ENCODE data around the gene ZNF618.

Gene ZNF618

GRCh38 chr9:113868501-113868900 lies 7.6 kb upstream of the ZNF618 start:
- H3K4me1 ChIP-seq (ENCODE audit: insufficient read depth, low read length, poor library complexity, severe bottlenecking), result no peaks in the 10 kb centered on the region
- H4K20me1 ChIP-seq (ENCODE audit: insufficient read depth, low read length, poor library complexity, severe bottlenecking), result no peaks in the 10 kb centered on the region
- H3K79me2 ChIP-seq (ENCODE audit: insufficient read depth, low read length), result no peaks in the 10 kb centered on the region
- H3K4me2 ChIP-seq (ENCODE audit: low read depth, low read length, poor library complexity, severe bottlenecking), result no peak overlapping the region
- H3F3A ChIP-seq (ENCODE audit: low read depth), result no peaks in the 10 kb centered on the region
- no peaks in the 10 kb centered on the region for H3K9me2 ChIP-seq (replicated peaks; ENCODE audit: low read depth, low read length)
- no peaks in the 10 kb centered on the region for H3K36me3 ChIP-seq (ENCODE audit: insufficient read depth, low read length)
- no peaks in the 10 kb centered on the region for H3K27me3 ChIP-seq (ENCODE audit: insufficient read depth, low read length, poor library complexity, severe bottlenecking)
- no peak overlapping the region for H2AFZ ChIP-seq (ENCODE audit: low read length)
- TF ChIP-seq EZH2phosphoT487 (IDR thresholded peaks at IDR 0.05; ENCODE audit: borderline replicate concordance), result no peak
- TF ChIP-seq, protein P1, sequence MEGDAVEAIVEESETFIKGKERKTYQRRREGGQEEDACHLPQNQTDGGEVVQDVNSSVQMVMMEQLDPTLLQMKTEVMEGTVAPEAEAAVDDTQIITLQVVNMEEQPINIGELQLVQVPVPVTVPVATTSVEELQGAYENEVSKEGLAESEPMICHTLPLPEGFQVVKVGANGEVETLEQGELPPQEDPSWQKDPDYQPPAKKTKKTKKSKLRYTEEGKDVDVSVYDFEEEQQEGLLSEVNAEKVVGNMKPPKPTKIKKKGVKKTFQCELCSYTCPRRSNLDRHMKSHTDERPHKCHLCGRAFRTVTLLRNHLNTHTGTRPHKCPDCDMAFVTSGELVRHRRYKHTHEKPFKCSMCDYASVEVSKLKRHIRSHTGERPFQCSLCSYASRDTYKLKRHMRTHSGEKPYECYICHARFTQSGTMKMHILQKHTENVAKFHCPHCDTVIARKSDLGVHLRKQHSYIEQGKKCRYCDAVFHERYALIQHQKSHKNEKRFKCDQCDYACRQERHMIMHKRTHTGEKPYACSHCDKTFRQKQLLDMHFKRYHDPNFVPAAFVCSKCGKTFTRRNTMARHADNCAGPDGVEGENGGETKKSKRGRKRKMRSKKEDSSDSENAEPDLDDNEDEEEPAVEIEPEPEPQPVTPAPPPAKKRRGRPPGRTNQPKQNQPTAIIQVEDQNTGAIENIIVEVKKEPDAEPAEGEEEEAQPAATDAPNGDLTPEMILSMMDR (conservative IDR thresholded peaks at IDR 0.05; ENCODE audit: low read length), result no peak
- no peaks in the 10 kb centered on the region for H3K9me3 ChIP-seq (ENCODE audit: insufficient read depth, low read depth, low read length)
- no peak overlapping the region for H3K4me3 ChIP-seq (ENCODE audit: low read length, poor library complexity, severe bottlenecking)
- no peak overlapping the region for H3K9ac ChIP-seq (ENCODE audit: low read depth, low read length, poor library complexity, severe bottlenecking)

GRCh38 chr9:113872485-113873143 lies 3.5 kb upstream of the ZNF618 start:
- H3K9ac ChIP-seq (ENCODE audit: low read depth, low read length, poor library complexity, severe bottlenecking), result no peak overlapping the region
- peaks cover 18% of the 10 kb centered on the region for H3K4me1 ChIP-seq (ENCODE audit: insufficient read depth, low read length, poor library complexity, severe bottlenecking)
- no peak overlapping the region for H3K4me2 ChIP-seq (ENCODE audit: low read depth, low read length, poor library complexity, severe bottlenecking)
- H2AFZ ChIP-seq (ENCODE audit: low read length), result no peak overlapping the region
- no peaks in the 10 kb centered on the region for H3K9me2 ChIP-seq (replicated peaks; ENCODE audit: low read depth, low read length)
- peaks cover 8% of the 10 kb centered on the region for H3K79me2 ChIP-seq (ENCODE audit: insufficient read depth, low read length)
- H4K20me1 ChIP-seq (ENCODE audit: insufficient read depth, low read length, poor library complexity, severe bottlenecking), result no peaks in the 10 kb centered on the region
- H3K9me3 ChIP-seq (ENCODE audit: insufficient read depth, low read depth, low read length), result no peaks in the 10 kb centered on the region
- no peaks in the 10 kb centered on the region for H3K27me3 ChIP-seq (ENCODE audit: insufficient read depth, low read length, poor library complexity, severe bottlenecking)
- TF ChIP-seq, protein P1 (conservative IDR thresholded peaks at IDR 0.05; ENCODE audit: low read length), result no peak
- TF ChIP-seq EZH2phosphoT487 (IDR thresholded peaks at IDR 0.05; ENCODE audit: borderline replicate concordance), result no peak
- H3K4me3 ChIP-seq (ENCODE audit: low read length, poor library complexity, severe bottlenecking), result no peak overlapping the region
- no peaks in the 10 kb centered on the region for H3K36me3 ChIP-seq (ENCODE audit: insufficient read depth, low read length)
- no peaks in the 10 kb centered on the region; the same call in 1 of the 2 replicates for H3F3A ChIP-seq (ENCODE audit: low read depth)

DNA sequence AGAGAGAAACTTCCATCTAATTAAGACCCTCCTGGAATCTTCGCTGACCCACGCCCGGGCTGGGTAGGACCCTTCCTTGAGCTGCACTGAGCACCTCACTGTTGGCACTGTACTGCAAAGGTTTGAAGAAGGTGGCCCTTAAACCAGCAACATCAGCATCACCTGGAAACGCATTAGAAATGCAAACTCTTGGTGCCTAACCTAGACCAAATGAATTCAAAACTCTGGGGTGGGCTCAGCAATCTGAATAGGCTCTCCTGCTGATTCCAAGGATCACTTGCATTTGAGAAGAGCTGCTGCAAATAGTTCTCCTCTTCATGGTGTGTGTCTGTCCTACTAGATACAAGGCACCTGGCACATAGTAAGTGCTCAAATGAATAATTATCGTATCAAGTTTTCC lies 2.7 kb upstream of the ZNF618 start:
- no peaks in the 10 kb centered on the region for H3K9me3 ChIP-seq (ENCODE audit: insufficient read depth, low read depth, low read length)
- no peak overlapping the region for H3K4me3 ChIP-seq (ENCODE audit: low read length, poor library complexity, severe bottlenecking)
- H3K36me3 ChIP-seq (ENCODE audit: insufficient read depth, low read length), result no peaks in the 10 kb centered on the region
- no peaks in the 10 kb centered on the region for H3K27me3 ChIP-seq (ENCODE audit: insufficient read depth, low read length, poor library complexity, severe bottlenecking)
- no peaks in the 10 kb centered on the region for H4K20me1 ChIP-seq (ENCODE audit: insufficient read depth, low read length, poor library complexity, severe bottlenecking)
- H3K79me2 ChIP-seq (ENCODE audit: insufficient read depth, low read length), result peaks cover 16% of the 10 kb centered on the region
- no peaks in the 10 kb centered on the region; the same call in 1 of the 2 replicates for H3F3A ChIP-seq (ENCODE audit: low read depth)
- no peak overlapping the region for H2AFZ ChIP-seq (ENCODE audit: low read length)
- peaks cover 26% of the 10 kb centered on the region for H3K4me1 ChIP-seq (ENCODE audit: insufficient read depth, low read length, poor library complexity, severe bottlenecking)
- no peak overlapping the region for H3K4me2 ChIP-seq (ENCODE audit: low read depth, low read length, poor library complexity, severe bottlenecking)
- H3K9ac ChIP-seq (ENCODE audit: low read depth, low read length, poor library complexity, severe bottlenecking), result no peak overlapping the region
- TF ChIP-seq, protein P1 (conservative IDR thresholded peaks at IDR 0.05; ENCODE audit: low read length), result no peak
- no peak for TF ChIP-seq EZH2phosphoT487 (IDR thresholded peaks at IDR 0.05; ENCODE audit: borderline replicate concordance)
- no peaks in the 10 kb centered on the region for H3K9me2 ChIP-seq (replicated peaks; ENCODE audit: low read depth, low read length)
